ENCODE measurements around the gene TNNT1. TPM values are rescaled to one million over a fixed set of nuclear protein-coding genes. Genes with fewer than 3 reads are reported as not detected.
A peak's percentile ranks its signal among the peaks of the same experiment; 100 is the strongest.

Gene TNNT1
- total and polyA plus RNA-seq, 5 donors from 2014 or later, result not detected

GRCh38 chr19:55088543-55089341 lies 60.3 kb downstream of the TNNT1 start:
- Histone ChIP-seq H3K36me3 (ENCODE audit: control insufficient read depth, insufficient read depth, low read length) (peaks cover 5% of the 10 kb centered on the region), H3K27ac (ENCODE audit: insufficient read depth, low read length, poor library complexity, severe bottlenecking) (no peak overlapping the region), H3K4me1 (ENCODE audit: control insufficient read depth, insufficient read depth, low read length, poor library complexity, severe bottlenecking) (peaks cover 21% of the 10 kb centered on the region), H3K27me3 (ENCODE audit: control insufficient read depth, insufficient read depth, low read length) (peaks cover 7% of the 10 kb centered on the region), H3K4me3 (ENCODE audit: low read depth, low read length) (no peak overlapping the region), H3K9me3 (ENCODE audit: control insufficient read depth in 2 of 2, low read length in 2 of 2) (no peaks in the 10 kb centered on the region)
- Mint-ChIP-seq H3K36me3 (peaks cover 19% of the 10 kb centered on the region), H3K27me3 (peaks cover 52% of the 10 kb centered on the region), H3K4me1 (peaks cover 0 to 26% (median 15%) of the 10 kb centered on the region in 4 donors), H3K9me3 (peaks cover 0 to 7% (median 0%) of the 10 kb centered on the region in 7 donors), H3K4me3 (peak overlapping the region; percentile 65 to 92 (median 68)), H3K27ac (peak overlapping the region in 1 of 3 donors; percentile 49)
- peak; percentile 58 to 61 (median 60) for DNase-seq
- ATAC-seq (ENCODE audit: low read depth in 2 of 2), result peak in 1 of 2 donors; percentile 43

- DNase-seq, result no peak
- Histone ChIP-seq H3K36me3 (ENCODE audit: control insufficient read depth, insufficient read depth, low read length) (peaks cover 5% of the 10 kb centered on the region), H3K9me3 (ENCODE audit: control insufficient read depth in 2 of 2, low read length in 2 of 2) (no peaks in the 10 kb centered on the region), H3K4me3 (ENCODE audit: low read depth, low read length) (no peak overlapping the region), H3K4me1 (ENCODE audit: control insufficient read depth, insufficient read depth, low read length, poor library complexity, severe bottlenecking) (peaks cover 21% of the 10 kb centered on the region), H3K27ac (ENCODE audit: insufficient read depth, low read length, poor library complexity, severe bottlenecking) (no peak overlapping the region), H3K27me3 (ENCODE audit: control insufficient read depth, insufficient read depth, low read length) (peaks cover 9% of the 10 kb centered on the region)
- peaks cover 56% of the 10 kb centered on the region for H3K27me3 Mint-ChIP-seq
- H3K27ac Mint-ChIP-seq, result peak overlapping the region in 1 of 3 donors; percentile 49
- H3K4me1 Mint-ChIP-seq, result peaks cover 0 to 29% (median 15%) of the 10 kb centered on the region in 4 donors
- H3K9me3 Mint-ChIP-seq, result peaks cover 0 to 7% (median 0%) of the 10 kb centered on the region in 7 donors
- no peak for ATAC-seq (ENCODE audit: low read depth in 2 of 2)
- H3K36me3 Mint-ChIP-seq, result peaks cover 19% of the 10 kb centered on the region
- H3K4me3 Mint-ChIP-seq, result peak overlapping the region; percentile 65 to 92 (median 68)
Measured at GRCh38 chr19:55088021-55088451, 61.0 kb downstream of the TNNT1 start.

GRCh38 chr19:55087542-55087901 lies 61.5 kb downstream of the TNNT1 start:
- H3K4me3 ChIP-seq (ENCODE audit: low read depth, low read length), result no peak overlapping the region
- H3K9me3 Mint-ChIP-seq, result peaks cover 0 to 8% (median 0%) of the 10 kb centered on the region in 7 donors

GRCh38 chr19:55086730-55087541 lies 62.1 kb downstream of the TNNT1 start:
- Mint-ChIP-seq H3K36me3 (peaks cover 19% of the 10 kb centered on the region), H3K27me3 (peaks cover 64% of the 10 kb centered on the region), H3K27ac (no peak overlapping the region), H3K9me3 (peaks cover 0 to 8% (median 0%) of the 10 kb centered on the region in 7 donors), H3K4me3 (peak overlapping the region; percentile 16 to 79 (median 68)), H3K4me1 (peaks cover 0 to 38% (median 15%) of the 10 kb centered on the region in 4 donors)
- DNase-seq, result peak in 2 of 3 donors; percentile 42 to 54
- Histone ChIP-seq H3K4me3 (ENCODE audit: low read depth, low read length) (no peak overlapping the region), H3K4me1 (ENCODE audit: control insufficient read depth, insufficient read depth, low read length, poor library complexity, severe bottlenecking) (peaks cover 28% of the 10 kb centered on the region), H3K27ac (ENCODE audit: insufficient read depth, low read length, poor library complexity, severe bottlenecking) (no peak overlapping the region), H3K9me3 (ENCODE audit: control insufficient read depth in 2 of 2, low read length in 2 of 2) (no peaks in the 10 kb centered on the region), H3K36me3 (ENCODE audit: control insufficient read depth, insufficient read depth, low read length) (peaks cover 5% of the 10 kb centered on the region), H3K27me3 (ENCODE audit: control insufficient read depth, insufficient read depth, low read length) (peaks cover 9% of the 10 kb centered on the region)
- peak; percentile 35 to 41 for ATAC-seq (ENCODE audit: low read depth in 2 of 2)

More at GRCh38 chr19:55087542-55087901, 61.5 kb downstream of the TNNT1 start:
- no peaks in the 10 kb centered on the region for H3K9me3 ChIP-seq (ENCODE audit: control insufficient read depth in 2 of 2, low read length in 2 of 2)
- peaks cover 9% of the 10 kb centered on the region for H3K27me3 ChIP-seq (ENCODE audit: control insufficient read depth, insufficient read depth, low read length)
- peaks cover 5% of the 10 kb centered on the region for H3K36me3 ChIP-seq (ENCODE audit: control insufficient read depth, insufficient read depth, low read length)
- Mint-ChIP-seq H3K27me3 (peaks cover 60% of the 10 kb centered on the region), H3K4me3 (peak overlapping the region; percentile 16 to 79 (median 68)), H3K4me1 (peaks cover 0 to 32% (median 15%) of the 10 kb centered on the region in 4 donors), H3K36me3 (peaks cover 19% of the 10 kb centered on the region), H3K27ac (no peak overlapping the region)
- H3K27ac ChIP-seq (ENCODE audit: insufficient read depth, low read length, poor library complexity, severe bottlenecking), result no peak overlapping the region
- peaks cover 22% of the 10 kb centered on the region for H3K4me1 ChIP-seq (ENCODE audit: control insufficient read depth, insufficient read depth, low read length, poor library complexity, severe bottlenecking)
- no peak for ATAC-seq (ENCODE audit: low read depth in 2 of 2)
- no peak for DNase-seq

- H3K27ac Mint-ChIP-seq, result no peak overlapping the region
- H3K9me3 Mint-ChIP-seq, result peaks cover 0 to 8% (median 0%) of the 10 kb centered on the region in 7 donors
- peaks cover 19% of the 10 kb centered on the region for H3K36me3 Mint-ChIP-seq
- DNase-seq, result no peak
- H3K4me3 Mint-ChIP-seq, result peak overlapping the region in 3 of 4 donors; percentile 56 to 70 (median 66)
- peaks cover 71% of the 10 kb centered on the region for H3K27me3 Mint-ChIP-seq
- peaks cover 5% of the 10 kb centered on the region for H3K36me3 ChIP-seq (ENCODE audit: control insufficient read depth, insufficient read depth, low read length)
- peaks cover 0 to 44% (median 18%) of the 10 kb centered on the region in 4 donors for H3K4me1 Mint-ChIP-seq
- ATAC-seq (ENCODE audit: low read depth in 2 of 2), result no peak
- H3K4me1 ChIP-seq (ENCODE audit: control insufficient read depth, insufficient read depth, low read length, poor library complexity, severe bottlenecking), result peaks cover 36% of the 10 kb centered on the region
- no peak overlapping the region for H3K27ac ChIP-seq (ENCODE audit: insufficient read depth, low read length, poor library complexity, severe bottlenecking)
- H3K9me3 ChIP-seq (ENCODE audit: control insufficient read depth in 2 of 2, low read length in 2 of 2), result no peaks in the 10 kb centered on the region
- peaks cover 9% of the 10 kb centered on the region for H3K27me3 ChIP-seq (ENCODE audit: control insufficient read depth, insufficient read depth, low read length)
- H3K4me3 ChIP-seq (ENCODE audit: low read depth, low read length), result no peak overlapping the region
Measured at GRCh38 chr19:55085923-55086715, 62.9 kb downstream of the TNNT1 start.

- Mint-ChIP-seq H3K9me3 (peaks cover 0 to 11% (median 0%) of the 10 kb centered on the region in 7 donors), H3K27me3 (peaks cover 82% of the 10 kb centered on the region), H3K27ac (no peak overlapping the region), H3K4me1 (peaks cover 0 to 54% (median 28%) of the 10 kb centered on the region in 4 donors), H3K36me3 (peaks cover 10% of the 10 kb centered on the region), H3K4me3 (peak overlapping the region in 3 of 4 donors; percentile 24 to 78 (median 56))
- Histone ChIP-seq H3K27me3 (ENCODE audit: control insufficient read depth, insufficient read depth, low read length) (peaks cover 9% of the 10 kb centered on the region), H3K4me3 (ENCODE audit: low read depth, low read length) (no peak overlapping the region), H3K9me3 (ENCODE audit: control insufficient read depth in 2 of 2, low read length in 2 of 2) (no peaks in the 10 kb centered on the region), H3K36me3 (ENCODE audit: control insufficient read depth, insufficient read depth, low read length) (no peaks in the 10 kb centered on the region), H3K4me1 (ENCODE audit: control insufficient read depth, insufficient read depth, low read length, poor library complexity, severe bottlenecking) (peaks cover 52% of the 10 kb centered on the region), H3K27ac (ENCODE audit: insufficient read depth, low read length, poor library complexity, severe bottlenecking) (no peak overlapping the region)
- ATAC-seq (ENCODE audit: low read depth in 2 of 2), result no peak
- DNase-seq, result no peak
Measured at GRCh38 chr19:55084416-55084815, 64.6 kb downstream of the TNNT1 start.
